T47D (cell line): ENCODE results near the gene ITGAV.
"Not testable (repeated sequence)": the region's sequence is repeated elsewhere in the genome, so short reads cannot be mapped to it uniquely, and the experiment has no call there.

Source experiments
- DNase-seq, 2 experiments: peaks; one replicate each; pipeline versions ENCODE4 v3.0.0 to v3.0.0-alpha.2; 2011 to 2012; ENCODE audit warnings: low read depth in 1 of 2, low spot score in 1 of 2
- JUND ChIP-seq: IDR thresholded peaks from 2 replicates; pipeline ENCODE4 v1.6.1; 2012; ENCODE audit warnings: low read depth
- in situ Hi-C: cut with HindIII; loops from 2 replicates; pipeline ENCODE4 v1.10.0; 2016; ENCODE audit warnings: low sequenced_read_pairs, low pct_unique_long_range_greater_than_20kb

The ITGAV gene

DNA sequence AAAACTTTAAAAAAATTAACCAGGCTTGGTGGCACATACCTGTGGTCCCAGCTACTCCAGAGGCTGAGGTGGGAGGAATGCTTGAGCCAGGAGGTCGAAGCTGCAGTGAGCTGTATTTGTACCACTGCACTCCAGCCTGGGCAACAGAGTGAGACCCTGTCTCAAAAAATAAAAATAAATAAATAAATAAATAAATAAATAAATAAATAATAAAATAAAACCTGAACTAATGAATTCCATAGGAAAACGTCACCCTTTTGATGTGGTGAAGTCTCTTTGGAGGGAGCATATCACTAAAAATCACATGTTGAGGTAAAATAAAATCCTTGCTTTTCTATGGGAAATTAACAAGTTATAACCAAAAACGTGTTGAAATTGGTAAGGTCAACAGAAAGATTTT is 29.6 kb upstream of the ITGAV start:
- DNase-seq = no peak
- no peak for TF ChIP-seq JUND
- in situ Hi-C loops = no loop called here

GRCh38 chr2:186561467-186562208 is 28.2 kb upstream of the ITGAV start:
- in situ Hi-C loops = no loop called here
- no peak for DNase-seq
- TF ChIP-seq JUND = no peak

- TF ChIP-seq JUND = no peak
- in situ Hi-C loops = no loop called here
- no peak for DNase-seq
These were observed 27.7 kb upstream of the ITGAV start for GRCh38 chr2:186562209-186562578.

GRCh38 chr2:186568600-186568999 is 21.3 kb upstream of the ITGAV start:
- in situ Hi-C loops, DNase-seq: not testable (repeated sequence)

DNA sequence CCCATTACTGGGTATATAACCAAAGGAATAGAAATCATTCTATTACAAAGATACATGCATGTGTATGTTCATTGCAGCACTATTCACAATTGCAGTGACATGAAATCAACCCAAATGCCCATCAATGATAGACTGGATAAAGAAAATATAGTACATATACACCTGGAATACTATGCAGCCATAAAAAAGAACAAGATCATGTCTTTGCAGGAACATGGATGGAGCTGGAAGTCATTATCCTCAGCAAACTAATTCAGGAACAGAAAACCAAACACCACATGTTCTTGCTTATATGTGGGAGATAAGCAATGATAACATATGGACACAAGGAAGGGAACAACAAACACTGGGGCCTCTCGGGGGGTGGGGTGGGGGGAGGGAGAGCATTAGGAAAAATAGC is 20.7 kb upstream of the ITGAV start:
- in situ Hi-C loops, DNase-seq: not testable (repeated sequence)

GRCh38 chr2:186569897-186570296 is 20.0 kb upstream of the ITGAV start:
- no peak for DNase-seq
- no peak for TF ChIP-seq JUND
- in situ Hi-C loops = no loop called here

DNA sequence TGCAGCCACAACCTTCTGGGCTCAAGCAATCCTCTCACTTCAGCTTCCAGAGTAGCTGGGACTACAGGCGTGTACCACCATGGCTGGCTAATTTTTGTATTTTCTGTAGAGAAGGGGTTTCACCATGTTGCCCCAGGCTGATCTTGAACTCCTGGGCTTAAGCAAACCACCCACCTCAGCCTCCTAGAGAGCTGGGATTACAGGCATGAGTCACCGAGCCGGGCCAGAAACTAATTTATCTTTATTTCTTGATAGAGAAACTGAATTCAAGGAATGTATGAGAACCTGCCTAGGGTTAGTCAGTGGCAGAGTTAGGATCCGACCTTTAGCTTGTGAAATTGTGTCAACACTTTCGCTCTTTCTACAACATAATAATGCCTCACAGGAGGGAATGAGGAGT is 19.3 kb upstream of the ITGAV start:
- in situ Hi-C loops = no loop called here
- no peak for TF ChIP-seq JUND
- DNase-seq = no peak

GRCh38 chr2:186572705-186573104 is 17.2 kb upstream of the ITGAV start:
- no peak for TF ChIP-seq JUND
- in situ Hi-C loops = no loop called here
- DNase-seq = no peak

GRCh38 chr2:186573531-186573930 is 16.3 kb upstream of the ITGAV start:
- no peak for TF ChIP-seq JUND
- in situ Hi-C loops = no loop called here
- no peak for DNase-seq

GRCh38 chr2:186575302-186575701 is 14.6 kb upstream of the ITGAV start:
- in situ Hi-C loops = no loop called here
- no peak for DNase-seq
- no peak for TF ChIP-seq JUND

- no peak for DNase-seq
- TF ChIP-seq JUND = no peak
These were observed 14.0 kb upstream of the ITGAV start for GRCh38 chr2:186575856-186576255.

GRCh38 chr2:186576614-186577013 is 13.2 kb upstream of the ITGAV start:
- in situ Hi-C loops = no loop called here

More at GRCh38 chr2:186575856-186576255, 14.0 kb upstream of the ITGAV start:
- in situ Hi-C loops = no loop called here

GRCh38 chr2:186582698-186583097 is 7.2 kb upstream of the ITGAV start:
- in situ Hi-C loops = no loop called here
- DNase-seq = no peak
- TF ChIP-seq JUND = no peak

More at GRCh38 chr2:186576614-186577013, 13.2 kb upstream of the ITGAV start:
- no peak for TF ChIP-seq JUND
- no peak for DNase-seq

DNA sequence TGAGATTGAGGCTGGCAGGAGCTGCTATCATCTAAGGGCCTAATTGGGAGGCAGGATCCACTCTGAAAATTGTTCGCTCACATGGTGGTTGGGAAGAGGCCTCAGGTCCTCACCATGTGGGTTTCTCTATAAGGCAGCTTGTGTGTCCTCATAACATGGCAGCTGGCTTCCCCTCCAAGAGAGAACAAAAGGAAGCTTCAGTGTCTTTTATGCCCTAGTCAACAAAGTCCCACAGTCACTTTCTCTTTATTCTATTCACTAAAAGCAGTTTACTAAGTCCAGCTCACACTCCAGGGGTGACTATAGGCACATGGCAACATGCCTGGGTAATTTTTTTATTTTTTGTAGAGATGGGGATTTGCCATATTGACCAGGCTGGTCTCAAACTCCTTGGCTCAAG is 5.8 kb upstream of the ITGAV start:
- TF ChIP-seq JUND = no peak
- in situ Hi-C loops = no loop called here
- DNase-seq = no peak
